Endodermal cell (in vitro differentiated cells): ENCODE data around the gene OXGR1. TPM values are rescaled to one million over a fixed set of nuclear protein-coding genes. Genes with fewer than 3 reads are reported as not detected.

ENCODE experiments used
- DNase-seq: peaks from one replicate; pipeline ENCODE4 v3.0.0-alpha.2; 2017
- H3K27ac ChIP-seq: 2 replicates; pipeline ENCODE4 v1.5.1; 2013; ENCODE audit warnings: mild to moderate bottlenecking, low read depth, low read length, moderate library complexity
- H3K27me3 ChIP-seq: 2 replicates; pipeline ENCODE4 v1.6.1; 2013; ENCODE audit warnings: mild to moderate bottlenecking, low read length, moderate library complexity; ENCODE audit not compliant: insufficient read depth, control insufficient read depth, poor library complexity, severe bottlenecking
- H3K36me3 ChIP-seq: 2 replicates; pipeline ENCODE4 v1.7.0; 2013; ENCODE audit warnings: mild to moderate bottlenecking, low read length, moderate library complexity; ENCODE audit not compliant: control insufficient read depth, insufficient read depth
- H3K4me1 ChIP-seq: one replicate; pipeline ENCODE4 v1.7.0; 2013; ENCODE audit warnings: low read length; ENCODE audit not compliant: control insufficient read depth, insufficient read depth
- H3K4me3 ChIP-seq: 2 replicates; pipeline ENCODE4 v1.5.1; 2013; ENCODE audit warnings: mild to moderate bottlenecking, low read length, moderate library complexity
- H3K9ac ChIP-seq: 2 replicates; pipeline ENCODE4 v1.6.1; 2013; ENCODE audit warnings: mild to moderate bottlenecking, low read length, moderate library complexity; ENCODE audit not compliant: poor library complexity, severe bottlenecking; ENCODE audit errors: extremely low read depth
- H3K9me3 ChIP-seq: 2 replicates; pipeline ENCODE4 v1.6.1; 2013; ENCODE audit warnings: mild to moderate bottlenecking, low read length, moderate library complexity; ENCODE audit not compliant: control insufficient read depth
- H3K27ac Mint-ChIP-seq: 2 replicates; pipeline ENCODE4 v1.8.0; 2020; ENCODE audit warnings: mixed read lengths
- H3K27me3 Mint-ChIP-seq: 2 replicates; pipeline ENCODE4 v1.8.0; 2021; ENCODE audit warnings: mild to moderate bottlenecking, mixed read lengths; ENCODE audit not compliant: insufficient read depth
- H3K36me3 Mint-ChIP-seq: 2 replicates; pipeline ENCODE4 v1.8.0; 2020; ENCODE audit warnings: low read depth, mixed read lengths
- H3K4me1 Mint-ChIP-seq: 2 replicates; pipeline ENCODE4 v1.8.0; 2020; ENCODE audit warnings: mixed read lengths
- H3K4me3 Mint-ChIP-seq: 2 replicates; pipeline ENCODE4 v1.8.0; 2020; ENCODE audit warnings: mild to moderate bottlenecking, moderate library complexity, mixed read lengths
- H3K9me3 Mint-ChIP-seq: 2 replicates; pipeline ENCODE4 v1.8.0; 2020; ENCODE audit warnings: mild to moderate bottlenecking, mixed read lengths
- WGBS, 2 experiments: methylation state at CpG; one replicate each; pipeline versions ENCODE4 v1.1.5 to v1.1.7; 2013; ENCODE audit warnings: missing lambda C conversion rate in 2 of 2, mixed read lengths in 1 of 2; ENCODE audit not compliant: insufficient coverage in 1 of 2, insufficient read length in 1 of 2; 5-methylcytosine and 5-hydroxymethylcytosine counted together
- total RNA-seq, 2 donors: library from RNA; stranded (reverse); fragmentation: NEBNext Ultra II Directional in 1 of 2; extraction: Animal tissue kit (Norgen Biotek cat#: 25700) in 1 of 2; gene quantifications; 2 replicates in 1 of 2; 3 replicates in 1 of 2; pipeline ENCODE4 v1.2.1, GENCODE V29; 2021
- TF ChIP-seq, protein P1 (sequence below): fragments of 200-600 bp; sonication (generic); conservative IDR thresholded peaks from 2 replicates; pipeline ENCODE4 v1.5.0; 2021; ENCODE audit warnings: antibody characterized with exemption, mild to moderate bottlenecking

The OXGR1 gene
- total RNA-seq, 2 donors from 2014 or later, result 1.4 to 1.6 TPM

DNA sequence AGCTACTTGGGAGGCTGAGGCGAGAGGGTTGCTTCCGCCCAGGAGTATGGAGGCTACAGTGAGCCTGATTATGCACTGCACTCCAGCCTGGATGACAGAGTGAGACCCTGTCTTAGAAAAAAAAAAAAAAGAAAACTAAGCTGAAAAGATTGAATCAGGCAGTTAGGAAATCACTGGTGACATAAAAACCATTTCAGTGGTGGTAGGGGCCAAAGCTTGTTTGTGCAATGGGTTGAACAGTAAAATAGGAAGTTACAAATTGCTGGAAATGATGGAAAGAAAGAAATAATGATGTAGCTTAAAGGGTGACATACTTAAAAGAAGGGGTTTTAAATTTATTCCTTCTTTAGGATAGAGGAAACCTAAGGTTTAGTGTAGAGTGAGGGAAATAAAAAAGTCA is 4.8 kb upstream of the OXGR1 start:
- Histone ChIP-seq H3K9me3 (no peaks in the 10 kb centered on the region), H3K4me3 (no peak overlapping the region), H3K9ac (no peak overlapping the region), H3K4me1 (no peaks in the 10 kb centered on the region), H3K27ac (no peak overlapping the region), H3K36me3 (no peaks in the 10 kb centered on the region), H3K27me3 (peaks cover 99% of the 10 kb centered on the region)
- Mint-ChIP-seq H3K36me3 (no peaks in the 10 kb centered on the region), H3K9me3 (no peaks in the 10 kb centered on the region), H3K4me1 (peaks cover 5% of the 10 kb centered on the region), H3K4me3 (no peak overlapping the region), H3K27ac (no peak overlapping the region), H3K27me3 (peaks cover 96% of the 10 kb centered on the region)
- DNase-seq, result no peak
- TF ChIP-seq, protein P1, sequence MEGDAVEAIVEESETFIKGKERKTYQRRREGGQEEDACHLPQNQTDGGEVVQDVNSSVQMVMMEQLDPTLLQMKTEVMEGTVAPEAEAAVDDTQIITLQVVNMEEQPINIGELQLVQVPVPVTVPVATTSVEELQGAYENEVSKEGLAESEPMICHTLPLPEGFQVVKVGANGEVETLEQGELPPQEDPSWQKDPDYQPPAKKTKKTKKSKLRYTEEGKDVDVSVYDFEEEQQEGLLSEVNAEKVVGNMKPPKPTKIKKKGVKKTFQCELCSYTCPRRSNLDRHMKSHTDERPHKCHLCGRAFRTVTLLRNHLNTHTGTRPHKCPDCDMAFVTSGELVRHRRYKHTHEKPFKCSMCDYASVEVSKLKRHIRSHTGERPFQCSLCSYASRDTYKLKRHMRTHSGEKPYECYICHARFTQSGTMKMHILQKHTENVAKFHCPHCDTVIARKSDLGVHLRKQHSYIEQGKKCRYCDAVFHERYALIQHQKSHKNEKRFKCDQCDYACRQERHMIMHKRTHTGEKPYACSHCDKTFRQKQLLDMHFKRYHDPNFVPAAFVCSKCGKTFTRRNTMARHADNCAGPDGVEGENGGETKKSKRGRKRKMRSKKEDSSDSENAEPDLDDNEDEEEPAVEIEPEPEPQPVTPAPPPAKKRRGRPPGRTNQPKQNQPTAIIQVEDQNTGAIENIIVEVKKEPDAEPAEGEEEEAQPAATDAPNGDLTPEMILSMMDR, result no peak
- 95 to 100% methylated on average over 2 of the region's 2 CpGs for WGBS, 2 experiments

- Histone ChIP-seq H3K9me3 (no peaks in the 10 kb centered on the region), H3K36me3 (no peaks in the 10 kb centered on the region), H3K27ac (no peak overlapping the region), H3K27me3 (peaks cover 100% of the 10 kb centered on the region), H3K4me1 (no peaks in the 10 kb centered on the region), H3K4me3 (no peak overlapping the region), H3K9ac (no peak overlapping the region)
- 96% methylated on average over 2 of the region's 2 CpGs; no CpG with 5 or more reads in 1 of the 2 experiments for WGBS, 2 experiments
- Mint-ChIP-seq H3K27ac (no peak overlapping the region), H3K4me1 (peaks cover 13% of the 10 kb centered on the region), H3K36me3 (no peaks in the 10 kb centered on the region), H3K9me3 (no peaks in the 10 kb centered on the region), H3K4me3 (no peak overlapping the region), H3K27me3 (peaks cover 97% of the 10 kb centered on the region)
- DNase-seq, result no peak
- TF ChIP-seq, protein P1, result no peak
Measured at GRCh38 chr13:96998051-96998450, 3.8 kb upstream of the OXGR1 start.

DNA sequence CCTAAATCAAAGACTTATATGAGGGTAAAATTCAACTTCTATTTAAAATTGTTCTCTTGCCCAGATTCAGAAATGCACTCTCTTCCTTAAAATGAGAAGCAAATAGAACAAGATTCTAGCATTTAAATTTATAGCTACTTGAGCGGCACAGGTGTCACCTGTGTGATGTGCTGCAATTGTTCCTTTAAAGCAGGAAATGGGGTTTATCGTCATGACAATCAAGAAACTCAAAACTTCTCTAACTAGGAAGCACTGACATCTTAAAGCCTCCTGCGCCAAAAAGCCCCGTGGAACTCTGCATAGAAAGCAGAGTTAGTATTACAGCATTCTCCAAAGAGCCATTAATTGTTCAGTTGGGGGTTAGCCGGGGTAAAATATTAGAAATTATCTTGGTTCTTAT is 2.6 kb upstream of the OXGR1 start:
- Histone ChIP-seq H3K4me1 (peaks cover 3% of the 10 kb centered on the region), H3K27me3 (peaks cover 91% of the 10 kb centered on the region), H3K36me3 (no peaks in the 10 kb centered on the region), H3K27ac (no peak overlapping the region), H3K9ac (no peak overlapping the region), H3K9me3 (no peaks in the 10 kb centered on the region), H3K4me3 (no peak overlapping the region)
- DNase-seq, result no peak
- Mint-ChIP-seq H3K27me3 (peaks cover 93% of the 10 kb centered on the region), H3K4me1 (peaks cover 21% of the 10 kb centered on the region), H3K4me3 (no peak overlapping the region), H3K27ac (no peak overlapping the region), H3K9me3 (peaks cover 1% of the 10 kb centered on the region), H3K36me3 (no peaks in the 10 kb centered on the region)
- 76 to 90% methylated on average over 2 to 5 of the region's 5 CpGs for WGBS, 2 experiments
- TF ChIP-seq, protein P1, result no peak
